ENCODE measurements around the gene MAP3K5.

GRCh38 chr6:136716917-136717715, 75.2 kb downstream of the MAP3K5 start:
- TF ChIP-seq PPARA (CRISPR knock-in tag; IDR thresholded peaks at IDR 0.05; ENCODE audit: borderline replicate concordance) (no peak), RARB (CRISPR knock-in tag; IDR thresholded peaks at IDR 0.05) (no peak), ZNF8 (CRISPR knock-in tag; IDR thresholded peaks at IDR 0.05) (no peak), ZNF70 (CRISPR knock-in tag; IDR thresholded peaks at IDR 0.05) (no peak)
- TF ChIP-seq, protein P1, sequence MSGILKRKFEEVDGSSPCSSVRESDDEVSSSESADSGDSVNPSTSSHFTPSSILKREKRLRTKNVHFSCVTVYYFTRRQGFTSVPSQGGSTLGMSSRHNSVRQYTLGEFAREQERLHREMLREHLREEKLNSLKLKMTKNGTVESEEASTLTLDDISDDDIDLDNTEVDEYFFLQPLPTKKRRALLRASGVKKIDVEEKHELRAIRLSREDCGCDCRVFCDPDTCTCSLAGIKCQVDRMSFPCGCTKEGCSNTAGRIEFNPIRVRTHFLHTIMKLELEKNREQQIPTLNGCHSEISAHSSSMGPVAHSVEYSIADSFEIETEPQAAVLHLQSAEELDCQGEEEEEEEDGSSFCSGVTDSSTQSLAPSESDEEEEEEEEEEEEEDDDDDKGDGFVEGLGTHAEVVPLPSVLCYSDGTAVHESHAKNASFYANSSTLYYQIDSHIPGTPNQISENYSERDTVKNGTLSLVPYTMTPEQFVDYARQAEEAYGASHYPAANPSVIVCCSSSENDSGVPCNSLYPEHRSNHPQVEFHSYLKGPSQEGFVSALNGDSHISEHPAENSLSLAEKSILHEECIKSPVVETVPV (CRISPR knock-in tag; IDR thresholded peaks at IDR 0.05), result no peak
